Mesenchymal stem cell (in vitro differentiated cells and primary cell): ENCODE measurements around the gene ILF3.
A peak's percentile ranks its signal among the peaks of the same experiment; 100 is the strongest.

Experiments
- DNase-seq: peaks from one replicate; pipeline ENCODE4 v3.0.0-alpha.2; 2013
- H2AFZ ChIP-seq: one replicate; pipeline ENCODE4 v1.6.1; 2013; ENCODE audit warnings: low read depth, mild to moderate bottlenecking, control low read depth, inconsistent platforms, low read length, moderate library complexity
- H2AK5ac ChIP-seq: 2 replicates; pipeline ENCODE4 v1.6.1; 2013; ENCODE audit warnings: low read length, moderate library complexity, mild to moderate bottlenecking, inconsistent platforms; ENCODE audit not compliant: severe bottlenecking
- H2BK120ac ChIP-seq: one replicate; pipeline ENCODE4 v1.6.1; 2013; ENCODE audit warnings: low read depth, mild to moderate bottlenecking, inconsistent platforms, low read length, moderate library complexity
- H2BK12ac ChIP-seq, 2 experiments: one replicate each; pipeline ENCODE4 v1.6.1; 2013; ENCODE audit warnings: inconsistent platforms in 2 of 2, low read length in 2 of 2, mild to moderate bottlenecking in 2 of 2, moderate library complexity in 2 of 2, control low read depth in 1 of 2
- H2BK15ac ChIP-seq: one replicate; pipeline ENCODE4 v1.6.1; 2013; ENCODE audit warnings: mild to moderate bottlenecking, low read depth, inconsistent platforms; ENCODE audit not compliant: poor library complexity, severe bottlenecking
- H2BK5ac ChIP-seq: 2 replicates; pipeline ENCODE4 v1.6.1; 2013; ENCODE audit warnings: low read depth, mild to moderate bottlenecking, low read length, control low read depth, inconsistent platforms; ENCODE audit not compliant: poor library complexity, severe bottlenecking
- H3K14ac ChIP-seq, 2 experiments: one replicate each; pipeline ENCODE4 v1.6.1; 2013; ENCODE audit warnings: inconsistent platforms in 2 of 2, low read length in 2 of 2, control low read depth in 1 of 2, mild to moderate bottlenecking in 1 of 2, moderate library complexity in 1 of 2
- H3K18ac ChIP-seq, 2 experiments: one replicate each; pipeline ENCODE4 v1.6.1; 2013; ENCODE audit warnings: inconsistent platforms in 2 of 2, low read length in 2 of 2, control low read depth in 1 of 2, low read depth in 1 of 2, mild to moderate bottlenecking in 1 of 2
- H3K23ac ChIP-seq, 2 experiments: one replicate each; pipeline ENCODE4 v1.6.1; 2013; ENCODE audit warnings: inconsistent platforms in 2 of 2, low read length in 2 of 2, mild to moderate bottlenecking in 2 of 2, moderate library complexity in 2 of 2, control low read depth in 1 of 2
- H3K27ac ChIP-seq: 2 replicates; pipeline ENCODE4 v1.5.1; 2013; ENCODE audit warnings: mild to moderate bottlenecking, moderate library complexity, low read length, control low read depth, inconsistent platforms; ENCODE audit not compliant: poor library complexity, severe bottlenecking
- H3K27me3 ChIP-seq, 2 experiments: 2 replicates each; pipeline versions ENCODE4 v1.6.1 to v1.7.0; 2013; ENCODE audit warnings: low read length in 2 of 2, mild to moderate bottlenecking in 2 of 2, moderate library complexity in 2 of 2, control low read depth in 1 of 2, inconsistent platforms in 1 of 2; ENCODE audit not compliant: control insufficient read depth in 1 of 2, insufficient read depth in 1 of 2
- H3K36me3 ChIP-seq, 2 experiments: 2 replicates each; pipeline versions ENCODE4 v1.6.1 to v1.7.0; 2013; ENCODE audit warnings: low read length in 2 of 2, control low read depth in 1 of 2, inconsistent platforms in 1 of 2, low read depth in 1 of 2, mild to moderate bottlenecking in 1 of 2; ENCODE audit not compliant: insufficient read depth in 2 of 2, control insufficient read depth in 1 of 2
- H3K4ac ChIP-seq, 2 experiments: one replicate each; pipeline ENCODE4 v1.6.1; 2013; ENCODE audit warnings: inconsistent platforms in 2 of 2, low read length in 2 of 2, mild to moderate bottlenecking in 2 of 2, moderate library complexity in 2 of 2, control low read depth in 1 of 2, low read depth in 1 of 2
- H3K4me1 ChIP-seq: 2 replicates; pipeline ENCODE4 v1.6.1; 2013; ENCODE audit warnings: low read depth, low read length, control low read depth; ENCODE audit not compliant: control insufficient read depth, insufficient read depth
- H3K4me2 ChIP-seq: 2 replicates; pipeline ENCODE4 v1.6.1; 2013; ENCODE audit warnings: low read length, mild to moderate bottlenecking, inconsistent platforms; ENCODE audit not compliant: poor library complexity, severe bottlenecking
- H3K4me3 ChIP-seq, 2 experiments: 2 replicates each; pipeline versions ENCODE4 v1.5.1 to v1.7.0; 2013; ENCODE audit warnings: low read length in 2 of 2, mild to moderate bottlenecking in 2 of 2, control low read depth in 1 of 2, low read depth in 1 of 2; ENCODE audit not compliant: insufficient read depth in 1 of 2
- H3K79me1 ChIP-seq: replicated peaks from 2 replicates; pipeline ENCODE4 v1.6.1; 2013; ENCODE audit warnings: mild to moderate bottlenecking, control low read depth, low read length, inconsistent platforms; ENCODE audit not compliant: poor library complexity, severe bottlenecking
- H3K9ac ChIP-seq: 2 replicates; pipeline ENCODE4 v1.7.0; 2013; ENCODE audit warnings: mild to moderate bottlenecking, low read length, moderate library complexity
- H3K9me3 ChIP-seq: 2 replicates; pipeline ENCODE4 v1.7.0; 2013; ENCODE audit warnings: mild to moderate bottlenecking, low read length; ENCODE audit not compliant: control insufficient read depth
- H4K8ac ChIP-seq: one replicate; pipeline ENCODE4 v1.6.1; 2013; ENCODE audit warnings: inconsistent platforms, mild to moderate bottlenecking, low read length, moderate library complexity
- H4K91ac ChIP-seq: one replicate; pipeline ENCODE4 v1.6.1; 2013; ENCODE audit warnings: mild to moderate bottlenecking, low read length, inconsistent platforms
- WGBS: methylation state at CpG from one replicate; pipeline ENCODE4 v1.1.7; 2013; ENCODE audit warnings: mixed read lengths; 5-methylcytosine and 5-hydroxymethylcytosine counted together

Gene ILF3

DNA sequence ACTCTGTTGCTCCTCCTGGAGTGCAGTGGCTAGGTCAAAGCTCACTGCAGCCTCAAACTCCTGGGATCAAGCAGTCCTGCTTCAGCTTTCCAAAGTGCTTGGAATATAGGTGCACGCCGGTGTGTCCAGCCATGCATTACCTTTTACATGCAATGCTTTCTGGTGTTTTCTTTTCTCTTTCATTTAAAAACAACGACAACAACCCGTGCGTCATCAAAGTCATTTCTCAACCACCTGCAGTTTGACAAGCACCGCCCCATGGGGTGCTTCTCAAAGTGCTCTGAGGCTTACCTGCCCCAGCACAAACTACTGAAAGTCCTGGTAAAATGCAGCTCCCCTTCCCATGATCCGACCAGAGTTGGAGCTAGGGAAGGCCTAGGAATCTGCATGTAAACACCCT is 54.1 kb downstream of the ILF3 start:
- Histone ChIP-seq H3K4ac (no peak overlapping the region), H3K9ac (no peak overlapping the region), H3K79me1 (peaks cover 7% of the 10 kb centered on the region), H3K23ac (no peak overlapping the region), H3K27me3 (no peaks in the 10 kb centered on the region), H3K14ac (no peak overlapping the region), H3K18ac (no peak overlapping the region), H3K9me3 (no peaks in the 10 kb centered on the region), H3K4me2 (no peak overlapping the region), H4K91ac (no peak overlapping the region), H3K27ac (no peak overlapping the region), H2AFZ (no peak overlapping the region), H4K8ac (no peak overlapping the region), H2BK120ac (no peak overlapping the region), H2BK5ac (no peak overlapping the region), H3K4me3 (no peak overlapping the region), H2BK15ac (no peak overlapping the region), H2AK5ac (no peak overlapping the region), H3K4me1 (peaks cover 3% of the 10 kb centered on the region), H3K36me3 (peaks cover 34 to 40% of the 10 kb centered on the region in 2 experiments), H2BK12ac (no peak overlapping the region)
- 96% methylated on average over 7 of the region's 7 CpGs for WGBS
- DNase-seq, result no peak

DNA sequence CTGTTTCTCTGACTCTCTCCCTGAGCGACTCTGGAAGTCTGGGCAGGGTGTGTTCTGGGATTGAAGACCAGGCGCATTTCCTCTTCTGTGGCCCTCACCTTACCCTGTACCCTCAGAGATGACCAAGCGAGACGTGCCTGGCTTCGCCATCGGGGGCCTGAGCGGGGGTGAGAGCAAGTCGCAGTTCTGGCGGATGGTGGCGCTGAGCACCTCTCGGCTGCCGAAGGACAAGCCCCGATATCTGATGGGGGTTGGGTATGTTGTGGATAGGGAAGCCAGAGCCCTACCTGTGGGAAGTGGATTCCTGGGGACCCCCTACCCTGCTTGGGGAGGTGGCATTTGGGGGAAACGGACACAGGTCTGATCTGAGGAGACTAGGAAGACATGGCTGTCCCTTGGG is 57.9 kb downstream of the ILF3 start:
- no peak overlapping the region for H3K9ac ChIP-seq
- H3K23ac ChIP-seq, result no peak overlapping the region
- H3K18ac ChIP-seq, result no peak overlapping the region
- H3K9me3 ChIP-seq, result no peaks in the 10 kb centered on the region
- H2BK12ac ChIP-seq, result no peak overlapping the region
- H2AFZ ChIP-seq, result no peak overlapping the region
- H3K36me3 ChIP-seq, result peaks cover 38 to 43% of the 10 kb centered on the region in 2 experiments
- H2BK120ac ChIP-seq, result no peak overlapping the region
- WGBS, result 94% methylated on average over 14 of the region's 14 CpGs
- no peak overlapping the region for H2BK5ac ChIP-seq
- no peak overlapping the region for H3K27ac ChIP-seq
- no peak overlapping the region for H3K4ac ChIP-seq
- no peak overlapping the region for H3K14ac ChIP-seq
- H3K4me3 ChIP-seq, result no peak overlapping the region
- peaks cover 5% of the 10 kb centered on the region for H3K79me1 ChIP-seq
- no peaks in the 10 kb centered on the region for H3K27me3 ChIP-seq
- no peak overlapping the region for H4K91ac ChIP-seq
- H2BK15ac ChIP-seq, result no peak overlapping the region
- DNase-seq, result no peak
- H4K8ac ChIP-seq, result no peak overlapping the region
- no peak overlapping the region for H2AK5ac ChIP-seq
- peaks cover 3% of the 10 kb centered on the region for H3K4me1 ChIP-seq
- H3K4me2 ChIP-seq, result no peak overlapping the region

DNA sequence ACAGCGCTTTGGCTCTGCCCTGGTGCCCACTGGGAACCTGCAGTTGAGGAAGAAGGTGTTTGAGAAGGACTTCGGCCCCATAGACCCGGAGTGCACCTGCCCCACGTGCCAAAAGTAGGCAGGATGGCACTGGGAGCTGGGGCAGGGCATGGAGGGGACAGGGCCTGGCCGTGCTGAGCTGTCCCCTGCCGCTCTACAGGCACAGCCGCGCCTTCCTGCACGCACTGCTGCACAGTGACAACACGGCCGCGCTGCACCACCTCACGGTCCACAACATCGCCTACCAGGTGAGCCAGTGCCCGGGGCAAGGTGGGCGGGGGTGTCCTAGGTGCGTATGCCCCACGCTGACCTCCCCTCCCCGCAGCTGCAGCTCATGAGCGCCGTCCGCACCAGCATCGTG is 58.6 kb downstream of the ILF3 start:
- H2BK15ac ChIP-seq, result no peak overlapping the region
- H3K79me1 ChIP-seq, result peaks cover 5% of the 10 kb centered on the region
- H2BK12ac ChIP-seq, result no peak overlapping the region
- H2BK120ac ChIP-seq, result no peak overlapping the region
- H3K9ac ChIP-seq, result no peak overlapping the region
- WGBS, result 96% methylated on average over 22 of the region's 23 CpGs
- no peak overlapping the region for H2BK5ac ChIP-seq
- H3K36me3 ChIP-seq, result peaks cover 32 to 37% of the 10 kb centered on the region in 2 experiments
- H4K8ac ChIP-seq, result no peak overlapping the region
- no peak overlapping the region for H3K14ac ChIP-seq
- H3K4me3 ChIP-seq, result no peak overlapping the region
- H3K27me3 ChIP-seq, result no peaks in the 10 kb centered on the region
- no peak overlapping the region for H3K23ac ChIP-seq
- H3K18ac ChIP-seq, result no peak overlapping the region
- H4K91ac ChIP-seq, result peak overlapping the region; percentile 19
- H3K4ac ChIP-seq, result no peak overlapping the region
- no peak for DNase-seq
- no peak overlapping the region for H3K27ac ChIP-seq
- no peak overlapping the region for H2AFZ ChIP-seq
- H3K4me1 ChIP-seq, result peaks cover 3% of the 10 kb centered on the region
- no peak overlapping the region for H2AK5ac ChIP-seq
- no peak overlapping the region for H3K4me2 ChIP-seq
- no peaks in the 10 kb centered on the region for H3K9me3 ChIP-seq

DNA sequence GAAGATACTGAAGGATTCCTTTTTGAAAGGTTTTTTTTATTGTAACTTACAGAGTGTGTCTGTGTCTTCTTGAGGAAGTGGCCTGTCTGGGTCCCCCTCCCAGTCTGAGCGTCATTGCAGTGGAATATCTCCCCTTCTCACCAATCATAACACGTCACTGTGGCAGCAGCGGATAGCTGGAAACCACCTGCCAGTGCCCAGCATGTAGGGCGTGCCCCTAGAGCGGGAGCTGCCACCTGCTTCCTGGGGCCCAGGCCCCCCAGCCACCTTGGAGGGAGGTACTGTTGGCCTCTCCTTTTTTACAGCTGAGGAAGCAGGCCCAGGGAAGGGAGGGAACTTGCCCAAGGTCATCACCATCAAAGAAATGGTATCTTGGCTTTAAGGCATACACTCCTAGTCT is 59.2 kb downstream of the ILF3 start:
- Histone ChIP-seq H3K4me2 (no peak overlapping the region), H2BK120ac (no peak overlapping the region), H3K18ac (no peak overlapping the region), H4K91ac (no peak overlapping the region), H4K8ac (no peak overlapping the region), H3K23ac (no peak overlapping the region), H3K4me3 (no peak overlapping the region), H3K14ac (no peak overlapping the region), H2AFZ (no peak overlapping the region), H2BK15ac (no peak overlapping the region), H3K4me1 (peaks cover 2% of the 10 kb centered on the region), H2AK5ac (no peak overlapping the region), H2BK5ac (no peak overlapping the region), H3K9me3 (no peaks in the 10 kb centered on the region), H3K27me3 (no peaks in the 10 kb centered on the region), H3K9ac (no peak overlapping the region), H3K4ac (no peak overlapping the region), H3K36me3 (peaks cover 29 to 35% of the 10 kb centered on the region in 2 experiments), H2BK12ac (no peak overlapping the region), H3K79me1 (peaks cover 5% of the 10 kb centered on the region), H3K27ac (no peak overlapping the region)
- WGBS, result 93% methylated on average over 5 of the region's 5 CpGs
- no peak for DNase-seq
